Fibroblast of skin of scalp (primary cell): Measurements from ENCODE around the gene GRXCR1. TPM values are rescaled to one million over a fixed set of nuclear protein-coding genes. Genes with fewer than 3 reads are reported as not detected.

ENCODE experiments used
- DNase-seq: peaks from one replicate; pipeline ENCODE4 v3.0.0-alpha.2; 2013
- polyA plus RNA-seq, 2 experiments: library from polyadenylated mRNA; unstranded; fragments of 120-200 nt; gene quantifications; one replicate each; pipeline ENCODE4 v1.2.1, GENCODE V29; 2013; ENCODE audit not compliant: insufficient read length in 2 of 2

Gene GRXCR1
- not detected for polyA plus RNA-seq (2013, experiment 1 of 2; ENCODE audit: insufficient read length)
- polyA plus RNA-seq (2013, experiment 2 of 2; ENCODE audit: insufficient read length), result not detected

DNA sequence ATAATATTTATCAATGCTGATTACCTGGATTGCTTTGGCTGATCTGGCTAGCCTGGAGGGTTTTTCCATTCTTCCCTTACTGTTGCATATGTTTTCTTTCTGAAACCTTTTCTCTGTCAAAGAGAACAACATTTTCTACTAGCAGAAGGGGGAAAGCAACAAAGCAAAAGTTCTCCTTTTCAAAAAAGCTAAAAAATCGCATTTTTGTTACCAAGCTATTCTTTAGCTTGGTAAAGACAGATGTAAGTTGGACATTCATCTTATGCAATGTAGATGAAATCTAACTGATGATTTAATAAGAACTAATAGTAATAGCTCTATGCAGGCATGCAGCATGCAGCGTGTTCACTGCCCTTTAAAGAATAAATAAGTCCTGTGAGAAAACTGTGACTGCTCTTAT is at the start of gene GRXCR1:
Gene GRXCR1 (plus strand): TSS at position 301 of the 400 bp plus-strand sequence. CDS start 554 bp downstream, outside the sequence.
- DNase-seq, result no peak

- DNase-seq, result no peak
These were observed 48.8 kb upstream of the GRXCR1 start for GRCh38 chr4:42843694-42844093.

- no peak for DNase-seq
These were observed 48.0 kb upstream of the GRXCR1 start for GRCh38 chr4:42844422-42845070.

DNA sequence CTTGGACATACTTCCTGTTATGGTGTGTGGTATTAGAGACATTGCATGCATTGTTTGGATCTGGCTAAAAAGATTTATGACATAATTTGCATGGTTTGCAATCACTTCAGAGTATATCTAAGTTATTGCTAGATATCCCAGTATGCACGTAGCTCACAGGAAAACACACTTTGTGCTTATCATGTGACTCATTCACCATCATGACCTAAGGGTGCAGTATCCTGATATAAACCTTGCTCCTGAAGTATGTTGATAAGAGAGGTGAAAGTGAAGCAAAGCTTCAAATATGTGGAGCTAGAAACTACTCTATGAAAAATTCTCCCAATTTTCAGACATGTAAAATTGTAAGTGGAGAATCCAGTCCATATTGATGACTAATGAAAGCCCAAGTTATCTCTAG is 46.9 kb upstream of the GRXCR1 start:
- no peak for DNase-seq

DNA sequence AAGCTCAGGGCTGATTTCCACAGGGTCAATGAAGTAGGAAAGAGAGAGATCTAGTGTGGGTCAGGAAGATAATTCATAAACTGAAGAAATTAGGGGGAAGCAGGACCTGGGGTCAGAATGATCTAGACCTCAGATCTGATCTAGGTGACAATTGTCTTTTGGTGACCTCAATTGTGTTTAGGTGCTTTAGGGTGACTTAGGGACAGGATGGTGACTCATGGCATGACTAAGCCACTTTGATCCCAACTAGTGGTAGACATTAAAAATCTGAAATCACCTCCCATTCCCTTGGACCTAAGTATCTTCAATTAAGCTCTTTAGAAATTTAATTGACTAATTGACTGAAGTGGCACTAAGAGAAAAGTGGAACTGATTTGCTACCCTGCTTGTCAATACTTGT is 36.7 kb upstream of the GRXCR1 start:
- no peak for DNase-seq

- DNase-seq, result peak; percentile 56
These were observed 26.8 kb upstream of the GRXCR1 start for GRCh38 chr4:42865572-42866189.

DNA sequence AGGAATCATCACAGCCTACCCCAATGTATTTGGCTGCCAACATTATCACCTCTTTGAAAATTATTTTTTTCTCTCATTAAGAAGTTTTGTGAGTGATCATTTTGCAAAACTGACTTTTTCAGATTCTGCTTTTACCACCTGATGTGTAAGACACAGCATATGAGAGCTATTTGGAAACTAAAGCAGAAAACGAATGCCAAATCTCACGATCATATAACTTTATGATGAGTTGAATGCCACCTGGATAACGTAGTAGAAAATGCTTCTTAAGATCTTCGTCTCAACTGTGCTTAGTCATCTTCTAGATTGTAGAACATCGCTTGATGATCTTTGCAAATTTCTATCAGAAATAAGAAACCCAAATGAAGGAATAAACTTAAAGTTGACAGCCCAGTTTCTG is 21.3 kb upstream of the GRXCR1 start:
- DNase-seq, result no peak

GRCh38 chr4:42871671-42872290 is 20.7 kb upstream of the GRXCR1 start:
- no peak for DNase-seq

DNA sequence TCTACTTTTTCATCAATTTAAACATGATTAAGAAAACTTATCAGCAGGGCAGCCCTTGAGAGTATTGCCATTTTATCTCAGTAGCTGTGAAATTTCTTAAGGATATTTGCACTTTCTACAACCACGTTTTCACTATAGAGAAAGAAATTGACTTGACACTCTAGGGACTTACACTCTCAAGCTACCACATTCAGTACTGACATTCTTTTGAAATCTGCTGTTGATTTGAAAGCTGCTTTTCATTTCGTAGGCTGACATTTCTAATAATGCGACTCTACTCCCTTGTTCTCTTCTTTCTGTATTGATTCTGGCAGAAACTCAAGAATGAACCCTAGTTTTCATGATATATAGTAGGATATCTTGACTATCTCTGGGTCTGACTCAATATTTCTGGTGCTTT is 13.7 kb upstream of the GRXCR1 start:
- no peak for DNase-seq

GRCh38 chr4:42881253-42881652 is 11.3 kb upstream of the GRXCR1 start:
- DNase-seq, result no peak

DNA sequence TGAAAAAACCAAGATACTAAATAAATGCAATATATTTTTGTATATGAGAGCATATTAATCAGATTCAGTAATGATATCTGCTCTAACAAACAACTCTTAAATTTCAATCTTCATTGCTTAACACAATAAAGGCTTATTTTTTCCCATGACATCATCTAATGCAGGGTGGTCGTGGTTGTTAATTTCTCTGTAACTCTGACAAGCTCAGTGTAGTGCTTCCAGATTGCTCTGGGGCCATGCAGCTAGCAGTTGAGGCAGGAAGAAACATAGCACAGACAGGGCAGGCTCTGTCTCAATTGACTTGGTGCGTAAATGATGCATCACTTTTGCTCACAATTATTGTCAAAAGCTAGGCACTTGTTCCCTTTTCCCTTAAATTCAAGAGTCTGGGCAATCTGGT is 869 bp upstream of the GRXCR1 start:
- DNase-seq, result no peak

DNA sequence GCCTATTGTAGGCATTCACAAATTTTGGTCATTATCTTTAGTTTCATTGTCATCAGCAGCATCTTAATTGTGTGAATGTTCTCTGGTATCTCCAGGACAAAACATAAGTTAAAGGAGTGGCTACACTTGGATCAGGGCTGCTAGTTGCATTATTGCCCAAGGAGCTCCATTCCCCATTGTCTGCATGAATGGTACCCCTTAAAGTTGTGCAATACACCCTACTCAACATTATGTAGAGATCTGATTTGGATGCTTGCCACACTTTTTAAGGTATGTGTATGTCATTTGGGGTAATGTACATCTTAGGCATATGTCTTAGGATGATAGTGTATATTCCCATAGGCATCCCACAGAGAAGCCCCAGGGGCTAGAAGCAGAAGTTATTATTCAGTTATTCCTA is 2.9 kb downstream of the GRXCR1 start:
- no peak for DNase-seq

DNA sequence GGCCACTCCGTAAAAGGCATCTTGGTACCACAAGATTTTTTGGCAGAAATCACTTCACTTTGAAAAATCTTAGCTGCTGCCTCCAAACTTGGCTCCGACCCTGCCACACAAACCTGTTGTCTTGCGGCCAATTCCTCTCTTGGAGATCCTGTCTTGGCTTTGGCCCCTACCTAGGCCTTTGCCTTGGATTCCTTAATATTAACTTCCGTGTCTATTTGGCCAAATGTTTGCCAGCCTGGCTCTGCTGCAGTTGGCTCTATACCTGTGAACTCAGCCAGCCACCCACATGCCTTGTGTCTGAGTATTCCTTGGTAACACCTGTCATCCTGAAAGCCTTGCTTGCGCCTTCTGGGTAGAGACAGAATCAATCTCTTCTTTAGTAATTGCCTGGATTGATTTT is 12.5 kb downstream of the GRXCR1 start:
- no peak for DNase-seq

DNA sequence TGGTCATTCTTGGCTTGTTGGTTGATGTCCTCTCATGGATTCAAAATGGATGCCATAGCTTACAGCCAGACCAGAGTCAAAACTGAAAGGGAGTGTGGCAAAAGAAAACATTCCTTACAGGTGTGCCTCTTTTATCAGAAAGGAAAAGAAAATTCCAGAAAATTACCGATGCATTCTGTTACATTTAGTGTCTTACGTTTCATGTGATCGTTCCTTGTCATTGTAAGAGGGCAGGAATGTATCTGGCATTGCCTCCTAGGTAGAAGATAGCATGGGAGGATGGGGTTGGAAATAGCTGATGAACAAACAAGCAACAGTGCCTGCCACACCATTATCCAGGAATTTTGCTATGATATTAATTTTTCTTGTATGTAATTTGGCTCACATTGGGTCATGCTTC is 13.1 kb downstream of the GRXCR1 start:
- no peak for DNase-seq

DNA sequence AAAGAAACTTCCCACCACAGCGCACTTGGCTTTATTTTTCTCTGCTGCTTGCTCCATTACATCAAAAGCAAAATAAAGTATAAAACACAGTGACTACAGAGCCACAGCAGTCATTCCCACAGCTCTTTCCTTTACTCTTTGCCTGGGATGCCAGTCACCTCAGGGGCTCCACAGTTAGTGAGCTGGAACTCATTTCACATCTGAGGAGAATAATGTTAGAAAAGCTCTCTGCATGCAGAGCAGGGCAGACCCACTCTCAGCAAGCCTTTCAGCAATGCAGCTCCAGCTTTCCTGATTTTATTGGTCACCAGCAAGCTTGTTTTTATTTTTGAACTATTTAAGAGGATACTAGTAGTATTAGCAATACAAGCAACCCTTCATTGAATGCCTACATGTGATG is 13.8 kb downstream of the GRXCR1 start:
- DNase-seq, result no peak

DNA sequence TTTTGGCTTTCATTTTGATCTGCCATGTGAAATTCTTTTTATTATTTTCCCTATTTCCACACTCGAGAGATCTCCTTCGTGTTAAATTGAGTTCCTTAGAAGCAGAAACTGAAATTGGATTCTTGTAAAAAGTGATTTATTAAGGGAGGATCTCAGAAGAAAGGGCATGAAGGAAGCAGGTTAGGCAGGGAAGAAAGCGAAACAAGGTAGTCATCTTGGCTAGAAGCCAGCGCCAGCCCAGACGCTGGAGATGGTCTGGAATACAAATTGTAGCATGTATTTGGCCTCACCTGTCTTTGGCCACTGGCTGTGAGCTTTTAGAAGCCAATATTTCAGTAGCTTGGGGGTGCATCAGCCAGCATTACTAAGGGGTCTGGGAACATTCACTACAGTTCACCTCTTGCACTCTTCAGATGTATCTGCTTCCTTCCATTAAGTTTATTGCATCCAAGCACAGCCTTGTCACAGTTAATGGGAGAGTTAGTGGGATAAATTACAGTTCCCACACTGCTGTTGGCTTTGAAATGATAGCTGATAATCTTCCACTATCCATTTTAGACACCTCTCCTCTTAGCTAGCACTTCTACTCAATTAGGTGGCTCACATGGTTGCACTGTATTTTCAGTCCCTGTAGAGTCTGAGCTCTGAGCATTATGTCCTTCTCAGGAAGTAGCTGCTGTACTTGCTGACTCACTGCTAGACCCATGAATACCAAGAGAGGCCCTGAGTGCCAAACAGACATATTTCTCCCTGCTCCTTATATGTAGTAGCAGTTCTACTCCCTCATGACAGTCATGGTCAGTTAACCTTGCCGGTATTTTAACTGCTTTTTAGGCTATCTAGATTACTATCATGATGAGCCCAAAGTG is 14.6 kb downstream of the GRXCR1 start:
- peak; percentile 2 for DNase-seq

- no peak for DNase-seq
These were observed 17.9 kb downstream of the GRXCR1 start for GRCh38 chr4:42910459-42910858.

DNA sequence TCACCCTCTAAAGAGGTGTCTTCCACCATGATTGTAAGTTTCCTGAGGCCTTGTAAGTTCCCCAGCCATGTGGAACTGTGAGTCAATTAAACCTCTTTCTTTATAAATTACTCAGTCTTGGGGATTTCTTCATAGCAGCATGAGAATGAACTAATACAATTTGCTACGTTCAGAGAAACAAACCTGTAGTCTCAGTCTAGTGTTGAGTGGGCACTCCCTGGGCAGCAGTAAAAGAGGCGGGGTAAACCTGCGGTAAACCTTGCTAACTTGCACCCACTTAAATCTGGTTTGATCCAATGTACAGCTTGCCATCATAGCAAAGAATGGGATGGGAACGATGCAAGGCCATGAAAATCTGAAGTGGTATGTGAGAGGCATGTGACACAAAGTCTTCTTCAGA is 22.4 kb downstream of the GRXCR1 start:
- DNase-seq, result peak; percentile 1

- peak; percentile 5 for DNase-seq
These were observed 23.0 kb downstream of the GRXCR1 start for GRCh38 chr4:42915484-42915883.

DNA sequence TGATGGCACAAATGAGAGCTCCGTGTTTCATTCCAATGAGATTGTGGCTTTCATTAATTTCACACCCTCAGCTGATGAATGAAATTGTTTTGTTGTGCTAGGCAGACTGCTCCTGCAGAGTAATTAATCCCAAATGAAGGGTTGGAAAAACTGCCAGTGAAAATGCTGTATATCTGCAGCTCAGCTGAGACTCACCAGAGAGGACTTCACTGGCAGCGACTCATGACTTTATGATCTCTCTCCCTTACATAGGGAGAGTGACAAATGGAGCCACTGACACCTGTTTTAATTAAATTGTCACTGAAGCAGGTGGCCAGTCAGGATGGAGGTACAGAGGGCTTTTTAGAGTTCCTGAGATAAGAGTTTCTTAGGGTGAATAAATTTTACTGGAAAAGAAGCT is 24.8 kb downstream of the GRXCR1 start:
- no peak for DNase-seq

- DNase-seq, result no peak
These were observed 30.9 kb downstream of the GRXCR1 start for GRCh38 chr4:42923431-42923830.

- DNase-seq, result no peak
These were observed 33.4 kb downstream of the GRXCR1 start for GRCh38 chr4:42925921-42926320.

- no peak for DNase-seq
These were observed 35.4 kb downstream of the GRXCR1 start for GRCh38 chr4:42927946-42928345.
